SU-DHL-6 (cell line): Measurements from ENCODE around the gene MROH7.

ENCODE experiments used
- EZH2phosphoT487 ChIP-seq: fragments of 200-600 bp; sonication (generic), shearing (Covaris generic); conservative IDR thresholded peaks from 2 replicates; pipeline ENCODE4 v1.6.1; 2018; ENCODE audit warnings: mild to moderate bottlenecking, antibody characterized with exemption, low read length, moderate library complexity, mixed read lengths
- TF ChIP-seq, protein P1 (sequence below): fragments of 200-600 bp; sonication (generic); IDR thresholded peaks from one replicate; pipeline ENCODE4 v1.5.1; 2017; ENCODE audit warnings: antibody characterized with exemption, mild to moderate bottlenecking, low read length, moderate library complexity; ENCODE audit not compliant: insufficient read depth, poor library complexity, severe bottlenecking

- TF ChIP-seq, protein P1, sequence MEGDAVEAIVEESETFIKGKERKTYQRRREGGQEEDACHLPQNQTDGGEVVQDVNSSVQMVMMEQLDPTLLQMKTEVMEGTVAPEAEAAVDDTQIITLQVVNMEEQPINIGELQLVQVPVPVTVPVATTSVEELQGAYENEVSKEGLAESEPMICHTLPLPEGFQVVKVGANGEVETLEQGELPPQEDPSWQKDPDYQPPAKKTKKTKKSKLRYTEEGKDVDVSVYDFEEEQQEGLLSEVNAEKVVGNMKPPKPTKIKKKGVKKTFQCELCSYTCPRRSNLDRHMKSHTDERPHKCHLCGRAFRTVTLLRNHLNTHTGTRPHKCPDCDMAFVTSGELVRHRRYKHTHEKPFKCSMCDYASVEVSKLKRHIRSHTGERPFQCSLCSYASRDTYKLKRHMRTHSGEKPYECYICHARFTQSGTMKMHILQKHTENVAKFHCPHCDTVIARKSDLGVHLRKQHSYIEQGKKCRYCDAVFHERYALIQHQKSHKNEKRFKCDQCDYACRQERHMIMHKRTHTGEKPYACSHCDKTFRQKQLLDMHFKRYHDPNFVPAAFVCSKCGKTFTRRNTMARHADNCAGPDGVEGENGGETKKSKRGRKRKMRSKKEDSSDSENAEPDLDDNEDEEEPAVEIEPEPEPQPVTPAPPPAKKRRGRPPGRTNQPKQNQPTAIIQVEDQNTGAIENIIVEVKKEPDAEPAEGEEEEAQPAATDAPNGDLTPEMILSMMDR, result no peak
- no peak for TF ChIP-seq EZH2phosphoT487
These were observed 113.1 kb downstream of the MROH7 start for GRCh38 chr1:54754486-54755285.
